Measurements from ENCODE around the gene MIOS. TPM values are rescaled to one million over a fixed set of nuclear protein-coding genes. Genes with fewer than 3 reads are reported as not detected.
"Not testable (repeated sequence)": the region's sequence is repeated elsewhere in the genome, so short reads cannot be mapped to it uniquely, and the experiment has no call there.

MIOS gene
- total RNA-seq, 1 donor from 2014 or later = 24.9 TPM

- no peak for DNase-seq (ENCODE audit: low spot score)
- intact Hi-C loops (cut with DNase I) = loop anchor here (2.0 kb wide), 1 partner anchor 329 kb away; the partner anchor contains the start of gene GLCCI1
Observed at GRCh38 chr7:7639847-7640220, 73.2 kb downstream of the MIOS start.

- intact Hi-C loops (cut with DNase I) = no loop called here
- DNase-seq (ENCODE audit: low spot score) = peak; percentile 100
Observed at GRCh38 chr7:7640221-7641128, 73.8 kb downstream of the MIOS start, which contains the start of gene UMAD1. TSS of gene UMAD1 (plus strand) at chr7:7640752. CDS start at chr7:7673372, 32,620 bp downstream.

- no peak for DNase-seq (ENCODE audit: low spot score)
- intact Hi-C loops (cut with DNase I) = no loop called here
Observed at GRCh38 chr7:7641129-7641663, 74.5 kb downstream of the MIOS start.

GRCh38 chr7:7642081-7642480 lies 75.4 kb downstream of the MIOS start:
- intact Hi-C loops (cut with DNase I) = no loop called here
- no peak for DNase-seq (ENCODE audit: low spot score)

DNA sequence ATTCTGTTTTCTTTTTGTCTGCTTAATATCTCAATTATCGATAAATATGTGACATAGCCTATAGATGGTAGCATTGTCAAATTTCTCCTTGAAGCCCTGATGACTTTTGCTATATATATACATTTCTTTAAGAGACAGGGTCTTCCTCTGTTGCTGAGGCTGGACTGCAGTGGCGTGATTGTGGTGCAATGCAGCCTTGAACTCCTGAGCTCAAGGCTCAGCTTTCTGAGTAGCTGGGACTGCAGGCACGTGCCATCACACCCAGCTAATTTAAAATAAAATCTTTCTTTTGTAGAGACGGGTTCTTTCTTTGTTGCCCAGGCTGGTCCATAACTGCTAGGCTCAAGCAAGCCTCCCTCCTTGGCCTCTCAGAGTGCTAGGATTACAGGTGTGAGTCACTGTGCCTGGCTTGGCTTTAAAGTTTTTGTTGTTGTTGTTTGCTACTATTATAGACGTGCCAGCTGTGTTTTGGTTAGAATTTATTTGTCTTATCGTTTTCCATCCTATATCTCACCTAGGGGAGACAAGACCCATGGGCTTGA lies 80.9 kb downstream of the MIOS start:
- intact Hi-C loops (cut with DNase I) = no loop called here
- no peak for DNase-seq (ENCODE audit: low spot score)

GRCh38 chr7:7650682-7651206 lies 84.1 kb downstream of the MIOS start:
- no peak for DNase-seq (ENCODE audit: low spot score)
- intact Hi-C loops (cut with DNase I) = no loop called here

- intact Hi-C loops (cut with DNase I) = no loop called here
- no peak for DNase-seq (ENCODE audit: low spot score)
Observed at GRCh38 chr7:7651479-7651878, 84.8 kb downstream of the MIOS start.

- intact Hi-C loops (cut with DNase I) = no loop called here
- DNase-seq (ENCODE audit: low spot score) = no peak
Observed at GRCh38 chr7:7652798-7653540, 86.3 kb downstream of the MIOS start.

DNA sequence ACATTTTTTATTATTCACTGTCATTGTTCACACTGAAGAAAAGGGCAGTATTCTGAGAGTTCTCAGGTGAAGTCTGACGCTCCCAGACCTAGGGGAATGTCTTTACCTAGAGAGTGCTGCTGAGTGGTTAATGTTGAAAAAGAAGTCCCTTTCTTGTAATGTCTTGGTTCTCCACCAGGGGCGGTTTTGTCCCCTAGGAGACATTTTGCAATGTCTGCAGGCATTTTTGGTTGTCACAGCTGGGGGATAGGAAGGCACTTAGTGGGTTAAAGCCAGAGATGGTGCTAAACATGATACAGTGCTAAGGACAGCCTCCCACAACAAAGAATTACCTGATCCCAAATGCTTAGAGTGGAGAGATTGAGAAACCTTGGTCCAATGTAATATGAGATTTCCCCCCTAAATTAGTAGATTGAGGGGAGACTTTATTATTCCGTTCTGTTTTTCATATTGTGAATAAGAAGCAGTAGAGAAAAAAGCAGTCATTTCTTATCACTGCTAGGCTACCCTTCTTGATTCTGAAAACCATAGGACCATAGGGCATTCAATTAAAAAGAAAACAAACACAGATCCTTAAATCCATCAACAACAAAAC lies 87.0 kb downstream of the MIOS start:
- DNase-seq (ENCODE audit: low spot score) = no peak
- intact Hi-C loops (cut with DNase I) = no loop called here

DNA sequence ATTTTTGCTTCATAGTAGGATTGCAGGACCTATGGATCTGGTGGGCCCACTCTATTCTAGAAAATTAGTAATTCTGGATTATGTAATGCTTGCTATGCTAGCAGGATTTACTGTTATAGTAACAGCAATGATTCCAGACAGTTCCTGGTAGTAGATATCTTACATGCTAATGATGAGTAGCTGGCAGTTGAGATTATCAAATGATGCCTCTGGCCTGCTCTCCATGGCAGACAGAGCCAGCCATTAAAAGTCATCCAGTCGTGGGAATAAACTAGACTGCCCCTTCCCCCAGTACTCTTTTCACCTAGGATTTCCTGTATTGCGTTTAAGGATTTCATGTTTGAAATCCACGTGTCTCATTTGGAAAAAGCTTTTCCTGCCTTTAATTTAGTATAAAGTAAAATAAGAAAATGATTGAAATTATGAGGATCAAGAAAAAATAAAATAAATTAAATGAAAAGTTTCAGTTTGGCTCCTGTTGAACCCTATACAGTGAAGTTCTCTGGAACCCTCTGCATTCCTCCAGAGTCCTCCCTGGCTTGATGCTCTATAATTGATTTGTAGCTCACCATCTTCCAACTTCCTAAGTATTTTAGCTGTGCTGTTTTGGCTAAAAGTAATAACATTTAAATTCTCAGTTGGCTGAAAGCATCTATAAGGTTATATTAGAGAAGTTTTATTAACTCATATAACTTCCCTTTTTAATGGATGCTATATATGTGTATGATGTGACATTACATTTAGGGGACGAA lies 88.5 kb downstream of the MIOS start:
- no peak for DNase-seq (ENCODE audit: low spot score)
- intact Hi-C loops (cut with DNase I) = no loop called here

DNA sequence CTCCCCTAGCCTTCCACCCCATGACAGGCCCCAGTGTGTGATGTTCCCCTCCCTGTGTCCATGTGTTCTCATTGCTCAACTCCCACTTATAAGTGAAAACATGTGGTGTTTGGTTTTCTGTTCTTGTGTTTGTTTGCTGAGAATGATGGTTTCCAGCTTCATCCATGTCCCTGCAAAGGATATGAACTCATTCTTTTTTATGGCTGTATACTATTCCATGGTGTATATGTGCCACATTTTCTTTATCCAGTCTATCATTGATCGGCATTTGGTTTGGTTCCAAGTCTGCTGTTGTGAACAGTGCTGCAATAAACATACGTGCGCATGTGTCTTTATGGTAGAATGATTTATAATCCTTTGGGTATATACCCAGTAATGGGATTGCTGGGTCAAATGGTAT lies 89.8 kb downstream of the MIOS start:
- intact Hi-C loops (cut with DNase I); DNase-seq (ENCODE audit: low spot score): not testable (repeated sequence)

Other genes starting within 250 kb of the MIOS start
- gene COL28A1, start 31.0 kb upstream of the MIOS start, total RNA-seq = 0.51 TPM
- gene UMAD1, start 73.9 kb downstream of the MIOS start, total RNA-seq = 16.3 TPM
- 18.4 TPM for gene RPA3, start 151.7 kb downstream of the MIOS start, total RNA-seq

All from cardiac septum (tissue), 1 donor.